ENCODE measurements around the gene RBM6. TPM values are rescaled to one million over a fixed set of nuclear protein-coding genes. Genes with fewer than 3 reads are reported as not detected.

Gene RBM6
- total and polyA plus RNA-seq, 9 of the 15 experiments (the other 6 are each of a cell fraction or from before 2014, with no cell fraction given): 19.9 to 82.2 (median 57.8) TPM

DNA sequence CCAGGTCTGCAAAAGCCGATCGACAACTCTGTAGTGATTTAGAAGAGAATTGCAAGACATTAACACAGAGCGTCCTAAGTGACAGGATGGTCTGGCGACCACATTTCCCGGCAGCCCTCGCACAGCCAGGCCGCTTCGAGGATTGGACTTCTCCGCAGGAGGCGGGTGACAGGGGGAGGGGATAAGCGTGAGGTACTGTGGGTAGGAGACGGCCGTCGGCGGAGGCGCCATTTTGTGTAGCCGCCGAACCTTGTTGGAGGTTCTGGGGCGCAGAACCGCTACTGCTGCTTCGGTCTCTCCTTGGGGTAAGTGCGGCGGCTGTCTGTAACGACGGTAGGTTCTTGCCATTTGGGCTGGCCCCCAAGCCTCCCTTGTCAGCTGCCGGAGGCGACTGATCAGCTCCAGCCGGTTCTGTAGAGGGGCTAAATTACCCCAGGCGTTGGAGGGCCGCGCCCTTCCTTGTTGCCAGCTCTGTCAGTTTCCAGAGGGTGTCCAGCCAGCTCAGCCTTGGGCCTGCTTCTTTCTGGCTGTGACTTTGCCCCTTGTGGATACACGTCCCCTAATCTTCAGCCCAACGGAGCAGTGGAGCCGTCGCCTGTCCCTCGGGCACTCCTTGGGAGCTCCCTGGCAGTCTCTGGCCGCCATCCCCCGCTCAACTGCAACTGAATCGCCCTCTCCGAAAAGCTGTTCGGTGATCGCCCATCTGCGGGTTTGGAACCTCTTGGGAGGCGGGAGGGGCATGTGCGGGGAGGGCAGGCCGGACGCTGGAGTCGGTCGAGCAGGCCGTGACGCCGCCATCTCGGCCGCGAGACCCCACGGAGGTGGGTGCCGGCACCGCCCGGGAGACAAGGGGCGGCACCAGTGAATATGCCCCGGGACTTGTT is 149.0 kb downstream of the RBM6 start, which contains the start of gene RBM5:
Gene RBM5, plus strand, starts transcription at position 195 of the 884 bp plus-strand sequence. CDS start 1,516 bp downstream, outside the sequence.
- ChIA-PET POLR2A (interaction anchor here (0.6 to 2.6 kb wide), 7 partner anchors 9 to 287 kb away, joined by 3 to 12 read pairs (median 3); no protein-coding TSS in a partner anchor), CTCF (ENCODE audit: low intra/inter-chr PET ratio) (interaction anchor here (0.5 kb wide), 1 partner anchor 152 kb away, joined by 4 read pairs; no protein-coding TSS in a partner anchor)
- H2AFZ ChIP-seq (ENCODE audit: low read depth, low read length): peak within 1 kb of the TSS; percentile 88
- peak within 1 kb of the TSS; percentile 76 for H3K4me3 ChIP-seq
- no peaks in the 10 kb centered on the region for H4K20me1 ChIP-seq (replicated peaks; ENCODE audit: control insufficient read depth, insufficient read depth, low read length)
- under 1% methylated on average over 48 of the region's 61 CpGs for WGBS (ENCODE audit: insufficient coverage, low coverage, missing lambda C conversion rate)
- H3K4me1 ChIP-seq (replicated peaks in 1 of 2; ENCODE audit: control insufficient read depth in 2 of 2, insufficient read depth in 2 of 2, low read length in 2 of 2): peaks cover 0 to 8% of the 10 kb centered on the region in 2 experiments; a peak in 2 of 5 replicates
- H3K9me3 ChIP-seq (replicated peaks; ENCODE audit: control insufficient read depth, insufficient read depth, low read depth, low read length): no peaks in the 10 kb centered on the region
- intact Hi-C loops (cut with micrococcal nuclease) (loop anchor here (5.0 kb wide), 1 partner anchor 162 kb away; the partner anchor contains the start of gene MON1A), in situ Hi-C loops (cut with MboI) (no loop called here)
- peak within 1 kb of the TSS; percentile 85 for H3K4me2 ChIP-seq (ENCODE audit: insufficient read depth, low read length)
- DNase-seq (ENCODE audit: extremely low read depth in 1 of 4, low spot score in 3 of 4) (peak; percentile 84 to 94 (median 89)), FAIRE-seq (peak; percentile 96), ATAC-seq (peak; percentile 100)
- peak within 1 kb of the TSS; percentile 100 for H3K9ac ChIP-seq (ENCODE audit: insufficient read depth in 1 of 2, low read depth in 2 of 2, low read length in 2 of 2)
- H3K27me3 ChIP-seq (ENCODE audit: control insufficient read depth in 2 of 2, insufficient read depth in 2 of 2, low read length in 2 of 2): no peaks in the 10 kb centered on the region
- H3K9me1 ChIP-seq (ENCODE audit: control insufficient read depth, insufficient read depth, low read length): no peaks in the 10 kb centered on the region
- peak within 1 kb of the TSS; percentile 97 for H3K27ac ChIP-seq (ENCODE audit: extremely low read depth, low read depth, low read length)
- peaks cover 36% of the 10 kb centered on the region for H3K79me2 ChIP-seq (ENCODE audit: control insufficient read depth, insufficient read depth, low read length)
- TSS peak; percentile 43 for BruUV-seq (replicated peaks)
- H3K36me3 ChIP-seq (ENCODE audit: control insufficient read depth, insufficient read depth, low read length): peaks cover 33% of the 10 kb centered on the region
- TF ChIP-seq BRF1 (IDR thresholded peaks at IDR 0.05; ENCODE audit: borderline replicate concordance, extremely low read depth, insufficient read length) (no peak), GABPA (tag; conservative IDR thresholded peaks at IDR 0.05; ENCODE audit: low read depth) (no peak), SNIP1 (IDR thresholded peaks at IDR 0.05; ENCODE audit: low read depth) (no peak), ZNF561 (CRISPR knock-in tag; conservative IDR thresholded peaks at IDR 0.05) (no peak), POLR2H (tag; IDR thresholded peaks at IDR 0.05; ENCODE audit: low read depth) (peak; percentile 36; the same call in 1 of the 2 replicates), ZNF584 (CRISPR knock-in tag; IDR thresholded peaks at IDR 0.05; ENCODE audit: low read depth) (no peak), COPS2 (conservative IDR thresholded peaks at IDR 0.05) (no peak), SIX5 (IDR thresholded peaks at IDR 0.05; ENCODE audit: borderline replicate concordance in 1 of 2, insufficient read depth in 1 of 2, low read depth in 1 of 2, low read length in 2 of 2) (peak in 1 of 2 experiments; percentile 34; a peak in 1 of 4 replicates)
- TF ChIP-seq, protein P1, sequence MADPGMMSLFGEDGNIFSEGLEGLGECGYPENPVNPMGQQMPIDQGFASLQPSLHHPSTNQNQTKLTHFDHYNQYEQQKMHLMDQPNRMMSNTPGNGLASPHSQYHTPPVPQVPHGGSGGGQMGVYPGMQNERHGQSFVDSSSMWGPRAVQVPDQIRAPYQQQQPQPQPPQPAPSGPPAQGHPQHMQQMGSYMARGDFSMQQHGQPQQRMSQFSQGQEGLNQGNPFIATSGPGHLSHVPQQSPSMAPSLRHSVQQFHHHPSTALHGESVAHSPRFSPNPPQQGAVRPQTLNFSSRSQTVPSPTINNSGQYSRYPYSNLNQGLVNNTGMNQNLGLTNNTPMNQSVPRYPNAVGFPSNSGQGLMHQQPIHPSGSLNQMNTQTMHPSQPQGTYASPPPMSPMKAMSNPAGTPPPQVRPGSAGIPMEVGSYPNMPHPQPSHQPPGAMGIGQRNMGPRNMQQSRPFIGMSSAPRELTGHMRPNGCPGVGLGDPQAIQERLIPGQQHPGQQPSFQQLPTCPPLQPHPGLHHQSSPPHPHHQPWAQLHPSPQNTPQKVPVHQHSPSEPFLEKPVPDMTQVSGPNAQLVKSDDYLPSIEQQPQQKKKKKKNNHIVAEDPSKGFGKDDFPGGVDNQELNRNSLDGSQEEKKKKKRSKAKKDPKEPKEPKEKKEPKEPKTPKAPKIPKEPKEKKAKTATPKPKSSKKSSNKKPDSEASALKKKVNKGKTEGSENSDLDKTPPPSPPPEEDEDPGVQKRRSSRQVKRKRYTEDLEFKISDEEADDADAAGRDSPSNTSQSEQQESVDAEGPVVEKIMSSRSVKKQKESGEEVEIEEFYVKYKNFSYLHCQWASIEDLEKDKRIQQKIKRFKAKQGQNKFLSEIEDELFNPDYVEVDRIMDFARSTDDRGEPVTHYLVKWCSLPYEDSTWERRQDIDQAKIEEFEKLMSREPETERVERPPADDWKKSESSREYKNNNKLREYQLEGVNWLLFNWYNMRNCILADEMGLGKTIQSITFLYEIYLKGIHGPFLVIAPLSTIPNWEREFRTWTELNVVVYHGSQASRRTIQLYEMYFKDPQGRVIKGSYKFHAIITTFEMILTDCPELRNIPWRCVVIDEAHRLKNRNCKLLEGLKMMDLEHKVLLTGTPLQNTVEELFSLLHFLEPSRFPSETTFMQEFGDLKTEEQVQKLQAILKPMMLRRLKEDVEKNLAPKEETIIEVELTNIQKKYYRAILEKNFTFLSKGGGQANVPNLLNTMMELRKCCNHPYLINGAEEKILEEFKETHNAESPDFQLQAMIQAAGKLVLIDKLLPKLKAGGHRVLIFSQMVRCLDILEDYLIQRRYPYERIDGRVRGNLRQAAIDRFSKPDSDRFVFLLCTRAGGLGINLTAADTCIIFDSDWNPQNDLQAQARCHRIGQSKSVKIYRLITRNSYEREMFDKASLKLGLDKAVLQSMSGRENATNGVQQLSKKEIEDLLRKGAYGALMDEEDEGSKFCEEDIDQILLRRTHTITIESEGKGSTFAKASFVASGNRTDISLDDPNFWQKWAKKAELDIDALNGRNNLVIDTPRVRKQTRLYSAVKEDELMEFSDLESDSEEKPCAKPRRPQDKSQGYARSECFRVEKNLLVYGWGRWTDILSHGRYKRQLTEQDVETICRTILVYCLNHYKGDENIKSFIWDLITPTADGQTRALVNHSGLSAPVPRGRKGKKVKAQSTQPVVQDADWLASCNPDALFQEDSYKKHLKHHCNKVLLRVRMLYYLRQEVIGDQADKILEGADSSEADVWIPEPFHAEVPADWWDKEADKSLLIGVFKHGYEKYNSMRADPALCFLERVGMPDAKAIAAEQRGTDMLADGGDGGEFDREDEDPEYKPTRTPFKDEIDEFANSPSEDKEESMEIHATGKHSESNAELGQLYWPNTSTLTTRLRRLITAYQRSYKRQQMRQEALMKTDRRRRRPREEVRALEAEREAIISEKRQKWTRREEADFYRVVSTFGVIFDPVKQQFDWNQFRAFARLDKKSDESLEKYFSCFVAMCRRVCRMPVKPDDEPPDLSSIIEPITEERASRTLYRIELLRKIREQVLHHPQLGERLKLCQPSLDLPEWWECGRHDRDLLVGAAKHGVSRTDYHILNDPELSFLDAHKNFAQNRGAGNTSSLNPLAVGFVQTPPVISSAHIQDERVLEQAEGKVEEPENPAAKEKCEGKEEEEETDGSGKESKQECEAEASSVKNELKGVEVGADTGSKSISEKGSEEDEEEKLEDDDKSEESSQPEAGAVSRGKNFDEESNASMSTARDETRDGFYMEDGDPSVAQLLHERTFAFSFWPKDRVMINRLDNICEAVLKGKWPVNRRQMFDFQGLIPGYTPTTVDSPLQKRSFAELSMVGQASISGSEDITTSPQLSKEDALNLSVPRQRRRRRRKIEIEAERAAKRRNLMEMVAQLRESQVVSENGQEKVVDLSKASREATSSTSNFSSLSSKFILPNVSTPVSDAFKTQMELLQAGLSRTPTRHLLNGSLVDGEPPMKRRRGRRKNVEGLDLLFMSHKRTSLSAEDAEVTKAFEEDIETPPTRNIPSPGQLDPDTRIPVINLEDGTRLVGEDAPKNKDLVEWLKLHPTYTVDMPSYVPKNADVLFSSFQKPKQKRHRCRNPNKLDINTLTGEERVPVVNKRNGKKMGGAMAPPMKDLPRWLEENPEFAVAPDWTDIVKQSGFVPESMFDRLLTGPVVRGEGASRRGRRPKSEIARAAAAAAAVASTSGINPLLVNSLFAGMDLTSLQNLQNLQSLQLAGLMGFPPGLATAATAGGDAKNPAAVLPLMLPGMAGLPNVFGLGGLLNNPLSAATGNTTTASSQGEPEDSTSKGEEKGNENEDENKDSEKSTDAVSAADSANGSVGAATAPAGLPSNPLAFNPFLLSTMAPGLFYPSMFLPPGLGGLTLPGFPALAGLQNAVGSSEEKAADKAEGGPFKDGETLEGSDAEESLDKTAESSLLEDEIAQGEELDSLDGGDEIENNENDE (IDR thresholded peaks at IDR 0.05; ENCODE audit: low read depth, low read length): no peak
